ENCODE data around the gene SLC23A1. TPM values are rescaled to one million over a fixed set of nuclear protein-coding genes. Genes with fewer than 3 reads are reported as not detected.

Gene SLC23A1
- total RNA-seq (2016; rRNA removed; fragmentation: Illumina TruSeq; extraction: Trizol), result 3.6 and 6.6 TPM in 2 replicates
- 7.0 and 8.2 TPM in 2 replicates for total RNA-seq (2016; cell fraction: cytosol; rRNA removed; fragmentation: Illumina TruSeq; extraction: Trizol; ENCODE audit: low read depth)
- 3.7 and 9.0 TPM in 2 replicates for total RNA-seq (2016; cell fraction: insoluble cytoplasmic fraction; rRNA removed; fragmentation: Illumina TruSeq; extraction: Trizol)
- 4.6 and 5.2 TPM in 2 replicates for total RNA-seq (2016; cell fraction: membrane; rRNA removed; fragmentation: Illumina TruSeq; extraction: Trizol)
- total RNA-seq (2016; cell fraction: nucleus; rRNA removed; fragmentation: Illumina TruSeq; extraction: Trizol), result 5.5 and 7.9 TPM in 2 replicates
- 6.0 and 7.0 TPM in 2 replicates for polyA plus RNA-seq (2011; rRNA removed)
- 5.9 and 7.1 TPM in 2 replicates for polyA plus RNA-seq (2011; cell fraction: cytosol; rRNA removed)
- 24.2 and 29.4 TPM in 2 replicates for polyA plus RNA-seq (2011; cell fraction: nucleus; rRNA removed)
- polyA plus RNA-seq (2012), result 6.4 and 9.0 TPM in 2 replicates
- 2.3 and 2.4 TPM in 2 replicates for polyA plus RNA-seq (2016; cell fraction: cytosol; fragmentation: Illumina TruSeq; extraction: Trizol; ENCODE audit: low read depth)
- polyA plus RNA-seq (2016; cell fraction: insoluble cytoplasmic fraction; fragmentation: Illumina TruSeq; extraction: Trizol; ENCODE audit: low read depth), result 4.0 and 4.3 TPM in 2 replicates
- 4.3 and 5.1 TPM in 2 replicates for polyA plus RNA-seq (2016; cell fraction: membrane; fragmentation: Illumina TruSeq; extraction: Trizol; ENCODE audit: low read depth)
- 13.5 and 13.8 TPM in 2 replicates for polyA plus RNA-seq (2016; cell fraction: nucleus; fragmentation: Illumina TruSeq; extraction: Trizol; ENCODE audit: insufficient read depth, low read depth)
- polyA minus RNA-seq (2011; rRNA and poly(A)+ RNA removed; ENCODE audit: low replicate concordance), result 30.0 and 58.9 TPM in 2 replicates
- polyA minus RNA-seq (2011; cell fraction: cytosol; rRNA and poly(A)+ RNA removed), result 3.8 and 7.7 TPM in 2 replicates
- 7.5 and 12.6 TPM in 2 replicates for polyA minus RNA-seq (2011; cell fraction: nucleus; rRNA and poly(A)+ RNA removed)
- Bru-seq, nascent RNA, result percentile 52 among the genes with signal in this experiment
- BruChase-seq, experiment 1, labeled RNA remaining after a 6-hour chase, result percentile 35 among the genes with signal in this experiment
- percentile 40 among the genes with signal in this experiment for BruChase-seq, experiment 2, labeled RNA remaining after a 2-hour chase
- long read RNA-seq, experiment 1, partial matches to known transcripts, result 1 of 7 reads
- long read RNA-seq, experiment 1, other reads (novel, unspliced or antisense), result 3 of 7 reads
- long read RNA-seq, experiment 2, partial matches to known transcripts, result 2 of 7 reads
- long read RNA-seq, experiment 2, other reads (novel, unspliced or antisense), result 3 of 7 reads

- Histone ChIP-seq H4K20me1 (ENCODE audit: insufficient read depth, low read length) (no peaks in the 10 kb centered on the region), H3K36me3 (replicated peaks in 1 of 2; ENCODE audit: control insufficient read depth in 1 of 2, insufficient read depth in 2 of 2, low read length in 2 of 2) (no peaks in the 10 kb centered on the region; a peak in 1 of 5 replicates), H3K4me2 (ENCODE audit: low read depth, low read length) (peak within 1 kb of the TSS; percentile 92), H2AFZ (ENCODE audit: low read length) (no peak within 1 kb of the TSS), H3K4me1 (ENCODE audit: insufficient read depth, low read length) (peaks cover 68% of the 10 kb centered on the region), H3K9ac (ENCODE audit: insufficient read depth, low read depth, low read length) (peak within 1 kb of the TSS; percentile 73), H3K27ac (ENCODE audit: extremely low read length, insufficient read depth, low read length) (peak within 1 kb of the TSS; percentile 71), H3K4me3 (replicated peaks in 1 of 3; ENCODE audit: insufficient read depth in 1 of 3, low read depth in 2 of 3, low read length in 3 of 3) (peak within 1 kb of the TSS; percentile 68 to 79 (median 76)), H3K27me3 (ENCODE audit: control insufficient read depth in 1 of 2, insufficient read depth in 2 of 2, low read length in 2 of 2) (no peaks in the 10 kb centered on the region; a peak in 1 of 5 replicates), H3K79me2 (ENCODE audit: insufficient read depth, low read length) (peaks cover 16% of the 10 kb centered on the region), H3K9me3 (ENCODE audit: low read length) (no peaks in the 10 kb centered on the region)
- FAIRE-seq (peak; percentile 87), ATAC-seq (peak; percentile 40), DNase-seq (ENCODE audit: low spot score) (peak; percentile 72)
- TSS peak; percentile 92 for BruUV-seq (replicated peaks)
- in situ Hi-C loops (cut with HindIII; ENCODE audit: extremely low pct_ligation_motif_present, low pct_unique_long_range_greater_than_20kb), result no loop called here
- CTCF ChIA-PET (ENCODE audit: low intra/inter-chr PET ratio, low total read pairs), result no interaction called here
- 2% methylated on average over 10 of the region's 10 CpGs for WGBS (ENCODE audit: low lambda C conversion rate)
- POLR2A ChIA-PET, result interaction anchor here (1.0 to 1.7 kb wide), 9 partner anchors 9 to 840 kb away, joined by 3 to 8 read pairs (median 6); partner anchors contain the start of genes ETF1, PAIP2, SPATA24 and UBE2D2
- intact Hi-C loops (cut with micrococcal nuclease; ENCODE audit: unreplicated experiment), result no loop called here
- TF ChIP-seq TFAP4 (IDR thresholded peaks at IDR 0.05; ENCODE audit: borderline replicate concordance, low read depth), result peak; percentile 28; the same call in 1 of the 2 replicates
- no peak for TF ChIP-seq ZNF589 (CRISPR knock-in tag; conservative IDR thresholded peaks at IDR 0.05)
- TF ChIP-seq KAT8 (CRISPR knock-in tag; IDR thresholded peaks at IDR 0.05), result peak; percentile 33; the same call in 1 of the 2 replicates
- TF ChIP-seq ZFP91 (CRISPR knock-in tag; IDR thresholded peaks at IDR 0.05; ENCODE audit: borderline replicate concordance), result peak; percentile 53; the same call in 1 of the 2 replicates
- no peak for TF ChIP-seq ZKSCAN8 (CRISPR knock-in tag; IDR thresholded peaks at IDR 0.05; ENCODE audit: borderline replicate concordance)
- TF ChIP-seq PAF1 (CRISPR knock-in tag; IDR thresholded peaks at IDR 0.05), result no peak
- peak in 1 of 2 experiments; percentile 37; a peak in 1 of 4 replicates for TF ChIP-seq EP300 (IDR thresholded peaks at IDR 0.05; ENCODE audit: low read depth in 2 of 2, low read length in 2 of 2)
- no peak; the same call in 1 of the 2 replicates for TF ChIP-seq EP300 (CRISPR knock-in tag; IDR thresholded peaks at IDR 0.05; ENCODE audit: borderline replicate concordance)
- no peak for TF ChIP-seq RCOR2 (CRISPR knock-in tag; IDR thresholded peaks at IDR 0.05)
- TF ChIP-seq ZNF280D (CRISPR knock-in tag; IDR thresholded peaks at IDR 0.05), result 0 out of 2 replicates have a peak, but pooled peaks have one; percentile 42
Observed at GRCh38 chr5:139383275-139383992, at the start of gene SLC23A1. Gene SLC23A1, minus strand, starts transcription at chr5:139383297. Its CDS starts 44 bp downstream, at chr5:139383253.

Data from HepG2 (cell line).